ENCODE data around the gene ARHGAP31.
A peak's percentile ranks its signal among the peaks of the same experiment; 100 is the strongest.

The ARHGAP31 gene

DNA sequence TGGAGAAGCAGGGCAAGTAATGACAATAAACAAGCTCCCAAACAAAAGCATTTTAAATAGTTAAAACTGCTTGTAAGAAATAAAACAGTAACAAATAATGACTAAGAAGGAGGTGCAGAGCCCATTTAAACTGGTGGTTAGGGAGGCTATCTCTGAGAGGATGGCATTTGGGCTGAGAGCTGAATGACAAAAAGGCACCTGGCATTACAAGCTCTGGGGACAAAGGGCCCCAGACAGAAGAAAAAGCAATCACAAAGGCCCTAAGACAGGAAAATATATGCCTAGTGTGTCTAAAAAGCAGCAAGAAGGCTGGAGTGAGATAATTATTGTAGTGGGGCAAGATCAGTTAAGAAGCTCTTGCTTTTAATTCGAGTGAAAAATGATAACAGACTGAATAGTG lies 159.6 kb downstream of the ARHGAP31 start:
- Histone ChIP-seq H3K27ac (ENCODE audit: insufficient read depth, low read length, poor library complexity, severe bottlenecking) (no peak overlapping the region), H3K4me1 (ENCODE audit: control insufficient read depth, insufficient read depth, low read length, poor library complexity, severe bottlenecking) (no peaks in the 10 kb centered on the region), H3K36me3 (ENCODE audit: control insufficient read depth, insufficient read depth, low read length) (peaks cover 48% of the 10 kb centered on the region), H3K4me3 (ENCODE audit: insufficient read depth, low read depth, low read length, poor library complexity, severe bottlenecking) (no peak overlapping the region), H3K27me3 (replicated peaks; ENCODE audit: control insufficient read depth, insufficient read depth, low read length, poor library complexity, severe bottlenecking) (no peaks in the 10 kb centered on the region), H3K9me3 (ENCODE audit: control insufficient read depth, low read length) (no peaks in the 10 kb centered on the region)
- DNase-seq, result no peak

DNA sequence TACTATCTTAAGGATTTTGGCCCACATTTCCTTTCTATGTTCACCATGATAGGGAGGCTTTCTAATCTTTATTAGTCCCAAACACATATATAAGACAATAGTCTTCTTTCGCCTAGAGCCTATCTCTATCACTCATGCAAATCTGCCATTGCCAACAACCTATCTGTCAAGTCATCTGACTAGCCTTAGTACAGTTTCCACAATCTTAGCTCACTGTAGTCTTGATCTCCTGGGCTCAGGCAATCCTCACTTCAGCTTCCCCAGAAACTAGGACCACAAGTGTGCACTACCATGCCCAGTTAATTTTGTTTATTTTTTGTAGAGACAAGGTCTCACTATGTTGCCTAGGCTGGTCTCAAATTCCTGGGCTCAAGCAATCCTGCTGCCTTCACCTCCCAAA lies 162.3 kb downstream of the ARHGAP31 start:
- DNase-seq, result no peak
- Histone ChIP-seq H3K27ac (ENCODE audit: insufficient read depth, low read length, poor library complexity, severe bottlenecking) (no peak overlapping the region), H3K36me3 (ENCODE audit: control insufficient read depth, insufficient read depth, low read length) (peaks cover 59% of the 10 kb centered on the region), H3K27me3 (replicated peaks; ENCODE audit: control insufficient read depth, insufficient read depth, low read length, poor library complexity, severe bottlenecking) (no peaks in the 10 kb centered on the region), H3K4me1 (ENCODE audit: control insufficient read depth, insufficient read depth, low read length, poor library complexity, severe bottlenecking) (no peaks in the 10 kb centered on the region), H3K9me3 (ENCODE audit: control insufficient read depth, low read length) (no peaks in the 10 kb centered on the region), H3K4me3 (ENCODE audit: insufficient read depth, low read depth, low read length, poor library complexity, severe bottlenecking) (no peak overlapping the region)

DNA sequence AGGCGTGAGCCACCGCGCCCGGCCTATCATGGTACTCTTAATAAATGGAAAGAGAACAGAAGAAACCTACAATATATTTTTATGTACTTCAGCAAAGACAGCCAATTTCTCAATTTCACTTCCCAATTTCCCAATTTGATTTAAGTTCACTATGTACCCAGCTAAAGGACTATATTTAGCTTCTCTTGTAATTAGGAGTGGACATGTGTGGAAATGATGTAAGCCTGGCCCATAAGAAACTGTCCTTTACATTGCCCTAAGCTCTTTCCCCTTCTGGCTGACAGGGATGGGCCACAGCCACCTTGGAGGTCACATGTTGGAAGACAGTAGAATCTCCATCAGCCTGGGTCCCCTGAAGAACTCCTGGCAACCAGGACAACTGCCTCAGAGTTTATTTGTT lies 163.1 kb downstream of the ARHGAP31 start:
- no peak overlapping the region for H3K4me3 ChIP-seq (ENCODE audit: insufficient read depth, low read depth, low read length, poor library complexity, severe bottlenecking)
- no peak overlapping the region for H3K27ac ChIP-seq (ENCODE audit: insufficient read depth, low read length, poor library complexity, severe bottlenecking)
- H3K4me1 ChIP-seq (ENCODE audit: control insufficient read depth, insufficient read depth, low read length, poor library complexity, severe bottlenecking), result no peaks in the 10 kb centered on the region
- peaks cover 53% of the 10 kb centered on the region for H3K36me3 ChIP-seq (ENCODE audit: control insufficient read depth, insufficient read depth, low read length)
- no peaks in the 10 kb centered on the region for H3K27me3 ChIP-seq (replicated peaks; ENCODE audit: control insufficient read depth, insufficient read depth, low read length, poor library complexity, severe bottlenecking)
- no peaks in the 10 kb centered on the region for H3K9me3 ChIP-seq (ENCODE audit: control insufficient read depth, low read length)
- DNase-seq, result no peak

DNA sequence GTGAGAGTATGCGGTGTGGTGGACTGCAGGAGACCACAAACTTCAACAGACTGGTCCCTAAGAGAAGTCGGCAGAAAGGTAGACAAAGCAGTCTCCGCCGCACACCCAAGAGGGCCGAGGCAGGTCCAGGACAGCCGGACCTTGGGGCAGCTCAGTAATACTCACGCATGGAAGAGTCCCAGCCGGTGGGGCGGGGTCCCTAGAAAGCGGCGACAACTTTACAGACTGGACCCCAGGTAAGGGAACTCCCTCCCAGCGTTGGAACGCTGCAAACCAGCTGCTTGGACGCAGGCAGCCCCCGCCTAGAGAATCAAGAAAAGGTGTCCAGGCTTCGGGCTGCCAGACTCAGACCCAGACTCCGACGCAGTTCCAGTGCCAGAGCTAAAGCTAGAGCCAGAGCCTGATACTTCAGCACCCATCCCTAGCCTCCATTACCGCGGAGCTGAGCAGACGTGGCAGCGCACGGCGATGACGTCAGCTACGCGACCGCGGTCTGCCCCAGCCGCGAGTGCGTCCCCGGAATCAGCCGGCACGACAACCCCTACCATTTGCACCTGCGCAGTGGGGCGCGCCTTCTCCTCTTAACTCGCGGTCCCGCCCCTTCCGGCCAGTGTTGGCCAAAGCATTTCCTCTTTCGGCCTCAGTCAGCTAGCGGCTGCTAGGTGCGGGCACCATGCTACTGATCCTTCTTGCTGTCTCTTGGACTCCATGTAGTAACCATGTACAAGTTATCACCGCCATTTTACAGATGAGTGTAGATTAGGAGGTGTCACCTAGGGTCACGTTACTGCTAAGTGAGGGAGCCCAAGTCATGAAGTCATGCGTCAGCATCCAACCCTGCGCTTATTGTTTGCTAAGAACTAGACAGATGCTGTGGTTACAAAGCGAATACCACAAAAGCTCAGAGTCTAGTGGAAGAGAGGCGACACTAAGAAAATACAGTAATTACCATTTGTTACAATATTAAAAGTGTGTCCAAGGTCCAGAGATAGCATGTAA lies 169.3 kb downstream of the ARHGAP31 start, which contains the start of gene TMEM39A:
Gene TMEM39A (minus strand): TSS at position 445 of the 999 bp plus-strand sequence. CDS start 1,541 bp downstream, outside the sequence.
- peak within 1 kb of the TSS; percentile 88 for H3K27ac ChIP-seq (ENCODE audit: insufficient read depth, low read length, poor library complexity, severe bottlenecking)
- DNase-seq, result peak; percentile 98
- peak within 1 kb of the TSS; percentile 92 for H3K4me3 ChIP-seq (ENCODE audit: insufficient read depth, low read depth, low read length, poor library complexity, severe bottlenecking)
- no peaks in the 10 kb centered on the region for H3K27me3 ChIP-seq (replicated peaks; ENCODE audit: control insufficient read depth, insufficient read depth, low read length, poor library complexity, severe bottlenecking)
- peaks cover 23% of the 10 kb centered on the region for H3K36me3 ChIP-seq (ENCODE audit: control insufficient read depth, insufficient read depth, low read length)
- H3K9me3 ChIP-seq (ENCODE audit: control insufficient read depth, low read length), result no peaks in the 10 kb centered on the region
- H3K4me1 ChIP-seq (ENCODE audit: control insufficient read depth, insufficient read depth, low read length, poor library complexity, severe bottlenecking), result no peaks in the 10 kb centered on the region

DNA sequence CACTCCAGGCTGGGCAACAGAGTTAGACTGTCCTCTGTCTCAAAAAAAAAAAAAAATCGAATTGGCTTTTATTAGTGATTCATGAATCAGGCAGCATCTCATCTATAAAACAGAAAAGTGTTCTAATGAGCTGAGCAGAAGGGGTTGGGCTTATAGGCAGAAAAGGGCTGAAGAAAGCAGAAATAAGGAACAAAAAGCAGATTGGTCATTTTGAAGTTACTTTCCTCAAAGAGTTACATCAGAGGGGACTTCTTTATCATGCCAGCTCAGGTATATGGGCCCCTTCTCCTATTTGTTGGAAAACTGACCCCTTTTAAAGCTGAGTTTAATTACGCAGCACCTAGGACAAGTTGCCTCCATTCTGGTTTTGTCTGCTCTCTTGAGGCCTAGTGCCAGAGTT lies 173.9 kb downstream of the ARHGAP31 start:
- Histone ChIP-seq H3K4me3 (ENCODE audit: insufficient read depth, low read depth, low read length, poor library complexity, severe bottlenecking) (no peak overlapping the region), H3K9me3 (ENCODE audit: control insufficient read depth, low read length) (no peaks in the 10 kb centered on the region), H3K36me3 (ENCODE audit: control insufficient read depth, insufficient read depth, low read length) (peaks cover 16% of the 10 kb centered on the region), H3K4me1 (ENCODE audit: control insufficient read depth, insufficient read depth, low read length, poor library complexity, severe bottlenecking) (peaks cover 8% of the 10 kb centered on the region), H3K27ac (ENCODE audit: insufficient read depth, low read length, poor library complexity, severe bottlenecking) (no peak overlapping the region), H3K27me3 (replicated peaks; ENCODE audit: control insufficient read depth, insufficient read depth, low read length, poor library complexity, severe bottlenecking) (no peaks in the 10 kb centered on the region)
- no peak for DNase-seq

DNA sequence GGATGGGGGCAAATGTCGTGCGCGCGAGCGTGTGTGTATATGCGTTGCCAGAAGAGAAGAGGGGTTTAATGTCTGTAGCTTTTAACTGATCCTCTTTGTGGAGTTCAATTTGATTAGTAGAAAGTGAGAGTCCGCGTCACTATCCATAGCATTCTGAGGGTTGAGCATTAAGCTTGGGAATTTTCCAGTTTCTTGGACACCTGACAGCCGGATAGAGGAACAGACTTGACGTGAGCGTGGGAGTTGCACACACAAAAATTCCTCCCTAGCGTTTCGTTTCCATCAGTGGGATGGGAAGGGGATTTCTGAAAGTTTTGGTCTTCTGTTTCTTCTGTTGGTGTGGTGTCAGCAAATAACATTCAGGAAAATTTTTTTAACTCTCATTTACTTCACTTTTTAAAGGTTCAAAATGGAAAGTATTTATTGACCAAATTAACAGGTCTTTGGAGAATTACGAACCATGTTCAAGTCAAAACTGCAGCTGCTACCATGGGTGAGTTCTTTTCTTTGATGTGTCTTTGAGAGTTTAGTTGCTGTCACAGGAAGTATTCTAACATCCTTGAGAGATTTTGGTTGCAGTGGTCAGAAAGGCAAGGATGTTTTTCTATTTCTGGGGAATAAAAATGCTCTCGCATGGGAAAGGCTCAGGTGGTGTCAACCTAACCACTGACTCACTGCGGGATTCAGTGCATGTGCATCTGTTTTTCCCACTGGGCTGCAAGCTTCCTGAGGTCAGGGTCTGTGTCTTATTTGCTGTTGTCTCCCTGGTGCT lies 175.4 kb downstream of the ARHGAP31 start:
- Histone ChIP-seq H3K4me1 (ENCODE audit: control insufficient read depth, insufficient read depth, low read length, poor library complexity, severe bottlenecking) (peaks cover 8% of the 10 kb centered on the region), H3K27ac (ENCODE audit: insufficient read depth, low read length, poor library complexity, severe bottlenecking) (peak overlapping the region; percentile 87), H3K27me3 (replicated peaks; ENCODE audit: control insufficient read depth, insufficient read depth, low read length, poor library complexity, severe bottlenecking) (no peaks in the 10 kb centered on the region), H3K4me3 (ENCODE audit: insufficient read depth, low read depth, low read length, poor library complexity, severe bottlenecking) (peak overlapping the region; percentile 99), H3K9me3 (ENCODE audit: control insufficient read depth, low read length) (no peaks in the 10 kb centered on the region), H3K36me3 (ENCODE audit: control insufficient read depth, insufficient read depth, low read length) (peaks cover 22% of the 10 kb centered on the region)
- DNase-seq, result no peak
